Measurements from ENCODE around the gene FGA.

FGA gene

GRCh38 chr4:154590329-154591006 is at the start of gene FGA:
FGA (minus strand) TSS chr4:154590742; CDS start chr4:154590687, 55 bp downstream.
- no peak for DNase-seq

DNA sequence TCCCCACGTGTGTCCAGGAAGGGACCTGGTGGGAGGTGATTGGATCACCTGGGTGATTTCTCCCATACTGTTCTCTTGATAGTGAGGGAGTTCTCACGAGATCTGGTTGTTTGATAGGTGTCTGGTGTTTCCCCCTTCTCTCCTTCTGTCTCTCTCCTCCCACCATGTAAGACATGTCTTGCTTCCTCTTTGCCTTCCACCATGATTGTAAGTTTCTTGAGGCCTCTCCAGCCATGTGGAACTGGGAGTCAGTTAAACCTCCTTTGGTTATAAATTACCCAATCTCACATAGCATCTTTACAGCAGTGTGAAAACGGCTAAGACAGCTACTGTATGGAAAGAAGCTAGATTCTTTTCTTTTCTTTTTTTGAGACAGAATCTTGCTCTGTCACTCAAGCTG is 43.5 kb upstream of the FGA start:
- DNase-seq: no peak

DNA sequence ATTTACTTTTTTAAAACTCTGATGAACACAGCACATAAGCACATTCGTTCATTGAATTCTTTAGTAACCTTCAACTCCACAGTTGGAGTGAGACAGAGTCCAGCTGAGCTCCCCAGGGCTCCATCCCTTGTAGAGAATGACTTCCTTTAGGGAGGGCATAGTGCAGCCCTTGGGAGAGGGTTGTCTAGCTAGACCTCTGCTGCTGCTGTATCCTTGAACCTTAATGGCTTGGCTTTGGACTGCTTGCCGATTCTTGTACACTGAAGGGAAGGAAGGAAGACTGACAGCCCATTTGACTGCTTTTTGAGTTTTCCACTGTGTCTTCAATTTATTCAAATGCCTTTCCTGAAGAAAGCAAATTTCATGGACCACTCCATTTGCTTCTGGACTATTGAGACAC is 41.3 kb upstream of the FGA start:
- DNase-seq: peak in 1 of 3 experiments; percentile 25

GRCh38 chr4:154630324-154630723 is 39.8 kb upstream of the FGA start:
- DNase-seq: peak in 1 of 3 experiments; percentile 3

- peak in 2 of 3 experiments; percentile 81 for DNase-seq
Measured at GRCh38 chr4:154626793-154627484, 36.4 kb upstream of the FGA start.

GRCh38 chr4:154625971-154626370 is 35.4 kb upstream of the FGA start:
- DNase-seq: no peak

GRCh38 chr4:154623995-154624394 is 33.5 kb upstream of the FGA start:
- DNase-seq: no peak

DNA sequence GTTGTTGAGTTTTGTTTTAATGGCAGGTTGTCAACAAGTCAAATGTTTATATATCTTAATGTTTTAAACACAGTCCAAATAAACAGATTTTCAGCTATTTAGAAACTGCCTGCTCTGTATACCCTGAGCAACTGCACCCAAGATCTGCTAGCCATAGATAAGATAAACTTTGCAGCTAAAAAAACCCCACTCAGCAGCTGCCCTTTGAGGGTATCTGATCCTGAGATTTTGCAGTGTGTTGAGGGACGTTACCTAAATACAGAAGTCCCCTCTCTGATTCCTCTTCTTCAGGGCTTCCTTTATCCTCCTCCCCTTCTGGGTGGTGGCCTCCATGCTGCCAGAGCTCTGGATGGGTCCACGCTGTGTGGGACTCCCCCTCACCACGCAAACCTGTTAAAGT is 32.9 kb upstream of the FGA start:
- no peak for DNase-seq

DNA sequence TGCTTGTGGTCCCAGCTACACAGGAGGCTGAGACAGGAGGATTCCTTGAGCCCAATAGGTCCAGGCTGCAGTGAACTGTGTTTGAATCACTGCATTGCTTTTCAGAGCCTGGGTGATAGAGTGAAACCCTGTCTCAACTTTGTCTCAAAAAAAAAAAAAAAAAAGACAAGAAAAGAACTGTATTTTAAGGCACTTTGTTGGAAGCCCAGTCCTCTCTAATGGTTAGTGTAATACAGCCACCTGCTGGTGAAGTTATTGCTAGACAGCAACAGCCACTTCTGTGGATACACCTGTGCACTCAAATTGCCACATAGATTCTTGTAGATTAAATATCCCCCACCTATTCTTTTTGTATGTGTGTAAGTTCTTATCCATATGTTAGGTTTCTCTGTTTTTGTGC is 32.1 kb upstream of the FGA start:
- peak; percentile 3 to 71 (median 10) for DNase-seq

- no peak for DNase-seq
Measured at GRCh38 chr4:154620111-154620510, 29.6 kb upstream of the FGA start.

- DNase-seq: peak in 2 of 3 experiments; percentile 49 to 77
Measured at GRCh38 chr4:154618708-154619315, 28.3 kb upstream of the FGA start.

DNA sequence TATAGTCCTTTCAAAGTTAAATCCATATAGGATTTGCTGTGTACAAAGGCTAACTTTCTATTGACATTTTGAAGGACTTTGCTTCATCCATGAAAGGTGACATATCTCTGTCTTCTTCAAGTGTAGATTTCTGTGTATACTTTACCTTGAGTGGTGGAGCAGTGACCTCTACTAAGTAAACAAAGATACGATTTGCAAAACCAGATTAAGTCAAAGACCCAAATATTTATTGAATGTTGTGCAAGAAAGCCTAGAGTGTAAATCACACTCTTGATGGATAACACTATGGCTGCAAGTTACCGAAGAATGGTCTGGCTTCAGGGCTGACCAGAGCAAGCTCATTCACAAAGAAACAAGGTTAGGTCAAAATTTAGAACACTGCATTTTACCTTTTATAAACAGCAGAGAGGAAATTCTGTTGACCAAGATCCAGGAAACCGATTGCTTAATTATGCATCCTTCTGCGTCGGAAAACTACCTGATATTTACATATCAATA is 27.3 kb upstream of the FGA start:
- no peak for DNase-seq

GRCh38 chr4:154616731-154617130 is 26.2 kb upstream of the FGA start:
- DNase-seq: no peak

GRCh38 chr4:154616287-154616686 is 25.7 kb upstream of the FGA start:
- no peak for DNase-seq

- no peak for DNase-seq
Measured at GRCh38 chr4:154615211-154615610, 24.7 kb upstream of the FGA start.

GRCh38 chr4:154614306-154614705 is 23.8 kb upstream of the FGA start:
- no peak for DNase-seq

DNA sequence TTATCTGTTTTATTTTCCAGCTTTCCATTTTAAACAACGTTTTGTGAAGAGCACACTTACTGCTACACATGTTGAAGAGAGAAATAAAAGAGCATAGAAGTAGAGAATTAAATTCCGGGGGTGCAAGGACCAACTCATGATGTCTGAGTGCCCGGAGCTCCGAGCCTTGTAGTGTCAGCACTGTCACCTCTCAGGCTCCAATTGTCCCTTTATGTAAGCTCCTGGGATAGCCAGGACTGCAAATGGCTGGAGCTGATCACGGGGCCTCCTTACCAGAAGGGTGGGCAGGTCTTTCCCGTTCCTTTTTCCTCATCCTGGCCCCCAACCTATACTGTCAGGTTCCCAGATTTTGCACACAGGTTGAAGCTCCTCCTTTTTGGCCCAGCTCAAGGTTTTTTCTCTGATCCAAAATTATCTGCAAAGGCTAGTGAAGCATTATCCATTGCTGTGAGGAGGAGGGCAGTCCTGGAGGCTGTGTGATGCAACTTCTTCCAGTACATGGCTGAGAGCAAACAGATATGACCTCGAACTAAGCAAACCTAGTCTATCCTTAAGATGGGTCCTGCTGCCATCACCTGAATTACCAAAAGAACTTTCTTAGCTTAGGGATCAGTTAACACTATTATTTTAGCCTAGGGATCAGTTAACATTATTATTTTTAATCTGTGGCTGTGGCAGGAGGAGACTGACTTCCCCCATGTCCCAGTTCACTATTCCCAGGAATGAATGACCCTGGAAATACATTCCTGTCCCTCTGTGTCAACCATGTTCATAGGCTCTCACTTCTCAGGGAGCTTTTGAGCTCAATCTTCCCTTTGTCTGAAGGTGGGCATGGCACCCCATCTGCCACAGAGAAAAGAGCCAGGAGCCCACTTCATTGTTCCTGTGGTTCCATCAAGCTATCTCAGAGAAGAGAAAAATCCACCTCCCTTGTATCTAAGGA is 22.2 kb upstream of the FGA start, which contains the start of gene FGG:
Gene FGG (minus strand): TSS at position 185 of the 943 bp plus-strand sequence. CDS start 47 bp downstream, at position 138.
- no peak for DNase-seq

GRCh38 chr4:154611833-154612232 is 21.3 kb upstream of the FGA start:
- DNase-seq: no peak

GRCh38 chr4:154610582-154610981 is 20.0 kb upstream of the FGA start:
- no peak for DNase-seq

DNA sequence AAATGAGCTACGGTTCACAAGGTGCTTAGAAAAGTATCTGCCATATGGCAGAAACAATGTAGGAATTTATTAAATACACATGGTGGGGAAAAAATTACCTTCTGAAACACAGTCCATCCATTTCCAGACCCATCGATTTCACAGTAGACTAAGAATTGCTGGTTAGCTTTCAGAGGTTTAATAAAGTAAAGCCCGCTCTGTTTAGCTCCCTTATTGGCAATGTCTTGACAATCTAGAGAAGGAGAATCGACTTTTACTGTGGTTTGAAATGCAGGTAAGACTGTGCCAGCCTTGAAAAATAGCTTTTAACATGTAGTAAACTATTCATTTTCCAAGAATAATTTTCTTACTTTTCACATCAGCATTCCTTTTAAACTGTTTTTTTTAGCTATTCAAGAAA is 19.0 kb upstream of the FGA start:
- no peak for DNase-seq

DNA sequence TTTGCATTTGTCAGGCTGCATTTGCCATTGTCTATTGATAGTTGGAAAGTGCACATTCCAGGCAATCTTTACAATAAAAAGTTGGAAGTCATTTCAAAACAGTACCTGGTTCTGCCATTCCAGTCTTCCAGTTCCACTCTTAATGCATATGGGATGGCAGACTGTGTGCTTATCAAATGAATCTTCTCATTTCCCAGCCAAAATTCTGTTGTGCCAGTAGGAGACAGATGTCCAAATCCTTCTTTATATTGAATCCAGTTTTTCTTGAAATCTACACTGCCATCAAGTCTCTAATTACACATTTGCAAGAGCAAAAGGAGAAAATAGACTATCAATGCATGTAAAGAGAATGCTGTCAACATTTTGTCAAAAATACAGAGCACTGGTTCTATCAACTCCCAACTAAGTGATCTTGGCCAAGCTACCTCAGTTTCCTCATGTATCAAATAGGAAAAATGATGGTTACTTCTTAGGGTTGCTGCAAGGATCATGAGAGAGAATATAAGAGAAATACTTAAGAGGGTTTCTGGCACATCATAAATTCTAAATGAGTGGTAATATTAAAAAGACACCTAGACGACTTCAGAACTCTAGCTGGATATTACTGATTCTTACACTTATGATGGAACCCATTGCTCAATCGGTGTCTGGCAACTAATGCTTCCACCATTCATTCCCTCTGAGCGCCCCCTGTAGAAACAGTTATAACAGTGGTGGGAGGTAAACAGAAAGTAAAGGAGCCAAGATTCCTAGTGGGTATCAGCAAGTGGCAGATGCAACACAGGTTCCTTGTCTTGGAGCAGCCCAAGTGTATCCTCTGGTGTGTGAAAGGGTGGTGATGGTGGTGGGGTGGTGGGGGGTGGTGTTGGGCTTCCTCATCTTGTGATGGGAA is 18.1 kb upstream of the FGA start:
- no peak for DNase-seq
